Thyroid gland (tissue), 4 donors: Measurements from ENCODE around the gene ATP6V0D1.

Experiments
- CTCF ChIP-seq, 6 experiments: fragments of 200-600 bp in 3 of 6; fragments of 450-650 bp in 3 of 6; sonication (generic) in 3 of 6; IDR thresholded peaks; one replicate each; pipeline ENCODE4 v1.5.1; 2016 to 2019; ENCODE audit warnings: antibody characterized with exemption in 6 of 6, mild to moderate bottlenecking in 2 of 6, inconsistent platforms in 1 of 6, moderate library complexity in 1 of 6
- POLR2A ChIP-seq, 2 donors: fragments of 450-650 bp; IDR thresholded peaks; one replicate each; pipeline ENCODE4 v1.6.1; 2017; ENCODE audit warnings: antibody characterized with exemption in 2 of 2, mild to moderate bottlenecking in 2 of 2, moderate library complexity in 1 of 2

DNA sequence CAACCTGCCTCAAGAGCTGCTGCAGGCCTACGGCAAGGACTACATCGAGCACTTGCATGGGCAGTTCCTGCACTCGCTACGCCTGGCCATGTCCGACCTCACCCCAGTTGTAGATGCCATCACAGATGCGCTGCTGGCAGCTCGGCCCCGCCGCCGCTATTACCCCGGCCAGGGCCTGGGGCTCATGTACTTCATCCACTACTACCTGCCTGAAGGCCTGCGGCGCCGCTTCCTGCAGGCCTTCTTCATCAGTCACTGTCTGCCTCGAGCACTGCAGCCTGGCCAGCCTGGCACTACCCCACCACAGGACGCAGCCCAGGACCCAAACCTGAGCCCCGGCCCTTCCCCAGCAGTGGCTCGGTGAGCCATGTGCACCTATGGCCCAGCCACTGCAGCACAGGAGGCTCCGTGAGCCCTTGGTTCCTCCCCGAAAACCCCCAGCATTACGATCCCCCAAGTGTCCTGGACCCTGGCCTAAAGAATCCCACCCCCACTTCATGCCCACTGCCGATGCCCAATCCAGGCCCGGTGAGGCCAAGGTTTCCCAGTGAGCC is 44.2 kb downstream of the ATP6V0D1 start:
- no peak for TF ChIP-seq CTCF (IDR thresholded peaks at IDR 0.05)
- TF ChIP-seq POLR2A (IDR thresholded peaks at IDR 0.05): no peak
